OCI-LY7 (cell line): ENCODE data around the gene HDGFL1.

Experiments used
- CTCF ChIP-seq: fragments of 200-600 bp; sonication (generic); conservative IDR thresholded peaks from 2 replicates; pipeline ENCODE4 v1.5.1; 2014; ENCODE audit warnings: mild to moderate bottlenecking, antibody characterized with exemption, low read length, moderate library complexity, mixed read lengths
- EZH2phosphoT487 ChIP-seq: fragments of 200-600 bp; sonication (generic); IDR thresholded peaks from 2 replicates; pipeline ENCODE4 v1.6.1; 2018; ENCODE audit warnings: low read depth, borderline replicate concordance, mild to moderate bottlenecking, mixed run types, antibody characterized with exemption, low read length, moderate library complexity, mixed read lengths

- TF ChIP-seq CTCF (no peak), EZH2phosphoT487 (no peak)
Measured at GRCh38 chr6:22550971-22551670, 18.2 kb upstream of the HDGFL1 start.
